ENCODE results near the gene RHBDD1. TPM values are rescaled to one million over a fixed set of nuclear protein-coding genes. Genes with fewer than 3 reads are reported as not detected.

The RHBDD1 gene
- total RNA-seq, 2 experiments from 2014 or later: 43.8 to 47.1 TPM

- no peak overlapping the region for H3K4me3 Mint-ChIP-seq
- CTCF ChIA-PET: no interaction called here
- H3K4me1 Mint-ChIP-seq (ENCODE audit: low read depth): peaks cover 28% of the 10 kb centered on the region
- peaks cover 74% of the 10 kb centered on the region for H3K36me3 Mint-ChIP-seq (ENCODE audit: low read depth)
- no peaks in the 10 kb centered on the region for H3K9me3 Mint-ChIP-seq
- peaks cover 23% of the 10 kb centered on the region for H3K36me3 ChIP-seq (ENCODE audit: insufficient read depth, low read length)
- no peak overlapping the region for H3K27ac ChIP-seq (ENCODE audit: low read depth in 1 of 2, low read length in 2 of 2)
- no peak for TF ChIP-seq CTCF (IDR thresholded peaks at IDR 0.05)
- no peaks in the 10 kb centered on the region for H3K9me3 ChIP-seq (ENCODE audit: control insufficient read depth in 1 of 2, insufficient read depth in 1 of 2, low read length in 2 of 2)
- H3K27ac Mint-ChIP-seq: no peak overlapping the region
- no peaks in the 10 kb centered on the region for H3K4me1 ChIP-seq (ENCODE audit: insufficient read depth, low read length)
- no peaks in the 10 kb centered on the region for H3K27me3 Mint-ChIP-seq
- POLR2A ChIA-PET: no interaction called here
- H3K27me3 ChIP-seq (ENCODE audit: control insufficient read depth in 1 of 2, insufficient read depth in 2 of 2, low read length in 2 of 2): no peaks in the 10 kb centered on the region
- H3K4me3 ChIP-seq (ENCODE audit: low read length): no peak overlapping the region
- ATAC-seq (ENCODE audit: poor library complexity): no peak
- intact Hi-C loops (cut with DNase I, micrococcal nuclease): no loop called here
- DNase-seq: no peak
Measured at GRCh38 chr2:226868331-226869162, 32.7 kb downstream of the RHBDD1 start.

- ChIA-PET CTCF (no interaction called here), POLR2A (no interaction called here)
- TF ChIP-seq CTCF (IDR thresholded peaks at IDR 0.05): no peak
- Mint-ChIP-seq H3K4me1 (ENCODE audit: low read depth) (peaks cover 24% of the 10 kb centered on the region), H3K9me3 (no peaks in the 10 kb centered on the region), H3K4me3 (no peak overlapping the region), H3K36me3 (ENCODE audit: low read depth) (peaks cover 76% of the 10 kb centered on the region), H3K27me3 (no peaks in the 10 kb centered on the region), H3K27ac (no peak overlapping the region)
- Histone ChIP-seq H3K36me3 (ENCODE audit: insufficient read depth, low read length) (peaks cover 23% of the 10 kb centered on the region), H3K4me1 (ENCODE audit: insufficient read depth, low read length) (no peaks in the 10 kb centered on the region), H3K27me3 (ENCODE audit: control insufficient read depth in 1 of 2, insufficient read depth in 2 of 2, low read length in 2 of 2) (no peaks in the 10 kb centered on the region), H3K27ac (ENCODE audit: low read depth in 1 of 2, low read length in 2 of 2) (no peak overlapping the region), H3K4me3 (ENCODE audit: low read length) (no peak overlapping the region), H3K9me3 (ENCODE audit: control insufficient read depth in 1 of 2, insufficient read depth in 1 of 2, low read length in 2 of 2) (no peaks in the 10 kb centered on the region)
- DNase-seq: no peak
- no peak for ATAC-seq (ENCODE audit: poor library complexity)
- intact Hi-C loops (cut with DNase I, micrococcal nuclease): no loop called here
Measured at GRCh38 chr2:226869371-226869770, 33.5 kb downstream of the RHBDD1 start.

GRCh38 chr2:226873051-226873620, 37.3 kb downstream of the RHBDD1 start:
- Histone ChIP-seq H3K27me3 (ENCODE audit: control insufficient read depth in 1 of 2, insufficient read depth in 2 of 2, low read length in 2 of 2) (no peaks in the 10 kb centered on the region), H3K9me3 (ENCODE audit: control insufficient read depth in 1 of 2, insufficient read depth in 1 of 2, low read length in 2 of 2) (no peaks in the 10 kb centered on the region), H3K4me3 (ENCODE audit: low read length) (no peak overlapping the region), H3K4me1 (ENCODE audit: insufficient read depth, low read length) (no peaks in the 10 kb centered on the region), H3K27ac (ENCODE audit: low read depth in 1 of 2, low read length in 2 of 2) (no peak overlapping the region), H3K36me3 (ENCODE audit: insufficient read depth, low read length) (peaks cover 8% of the 10 kb centered on the region)
- H3K4me3 Mint-ChIP-seq: no peak overlapping the region
- peaks cover 10% of the 10 kb centered on the region for H3K4me1 Mint-ChIP-seq (ENCODE audit: low read depth)
- H3K27me3 Mint-ChIP-seq: no peaks in the 10 kb centered on the region
- H3K36me3 Mint-ChIP-seq (ENCODE audit: low read depth): peaks cover 77% of the 10 kb centered on the region
- TF ChIP-seq CTCF (IDR thresholded peaks at IDR 0.05): no peak
- no peaks in the 10 kb centered on the region for H3K9me3 Mint-ChIP-seq
- ATAC-seq (ENCODE audit: poor library complexity): no peak
- intact Hi-C loops (cut with DNase I, micrococcal nuclease): no loop called here
- H3K27ac Mint-ChIP-seq: no peak overlapping the region
- ChIA-PET CTCF (no interaction called here), POLR2A (no interaction called here)
- DNase-seq: no peak

Data from CD4-positive, alpha-beta T cell (primary cell).